Embryonic facial prominence (tissue), 1 donor: ENCODE results near the gene C1orf210.

Source experiments
- DNase-seq: peaks from one replicate; pipeline ENCODE4 v3.0.0-alpha.2; 2016; ENCODE audit errors: extremely low spot score

Gene C1orf210

GRCh38 chr1:43274125-43274803 is 11.1 kb downstream of the C1orf210 start:
- DNase-seq = no peak

GRCh38 chr1:43273708-43274107 is 11.7 kb downstream of the C1orf210 start:
- no peak for DNase-seq

- DNase-seq = no peak
These were observed 12.5 kb downstream of the C1orf210 start for GRCh38 chr1:43272576-43273571.

- DNase-seq = no peak
These were observed 13.2 kb downstream of the C1orf210 start for GRCh38 chr1:43272161-43272560.

- DNase-seq = no peak
These were observed 13.9 kb downstream of the C1orf210 start for GRCh38 chr1:43271186-43272118.

- DNase-seq = no peak
These were observed 14.8 kb downstream of the C1orf210 start for GRCh38 chr1:43270421-43271095.

- no peak for DNase-seq
These were observed 15.6 kb downstream of the C1orf210 start, which contains the start of gene TMEM125 for GRCh38 chr1:43269627-43270375. Gene TMEM125 (plus strand): TSS chr1:43269983. CDS start chr1:43272723, 2,740 bp downstream.

- no peak for DNase-seq
These were observed 17.5 kb downstream of the C1orf210 start for GRCh38 chr1:43267818-43268425.

GRCh38 chr1:43267291-43267805 is 18.0 kb downstream of the C1orf210 start:
- no peak for DNase-seq

- no peak for DNase-seq
These were observed 18.5 kb downstream of the C1orf210 start for GRCh38 chr1:43266881-43267280.

- no peak for DNase-seq
These were observed 19.9 kb downstream of the C1orf210 start for GRCh38 chr1:43265431-43265830.

- no peak for DNase-seq
These were observed 27.0 kb downstream of the C1orf210 start for GRCh38 chr1:43258370-43258769.

- no peak for DNase-seq
These were observed 28.5 kb downstream of the C1orf210 start for GRCh38 chr1:43256675-43257570.

GRCh38 chr1:43255438-43256210 is 29.8 kb downstream of the C1orf210 start:
- no peak for DNase-seq

GRCh38 chr1:43253876-43254275 is 31.5 kb downstream of the C1orf210 start:
- no peak for DNase-seq

GRCh38 chr1:43253173-43253572 is 32.2 kb downstream of the C1orf210 start:
- DNase-seq = no peak

- DNase-seq = no peak
These were observed 33.2 kb downstream of the C1orf210 start for GRCh38 chr1:43252225-43252624.

- DNase-seq = no peak
These were observed 34.4 kb downstream of the C1orf210 start for GRCh38 chr1:43251024-43251423.
